Measurements from ENCODE around the gene XAB2.

The XAB2 gene

GRCh38 chr19:7629347-7630054 is at the start of gene XAB2, which contains the start of gene PET100:
Gene XAB2 (minus strand): TSS chr19:7629545. CDS start chr19:7629527, 18 bp downstream.
Gene PET100 (plus strand): TSS chr19:7629793. CDS start chr19:7629834, 41 bp downstream.
- FAIRE-seq, result peak; percentile 99

GRCh38 chr19:7677669-7678311 is 48.4 kb upstream of the XAB2 start:
- no peak for FAIRE-seq

GRCh38 chr19:7676854-7677253 is 47.5 kb upstream of the XAB2 start, which contains the start of gene MCEMP1:
Gene MCEMP1 (plus strand): TSS chr19:7677090. CDS start chr19:7677121, 31 bp downstream.
- no peak for FAIRE-seq

- no peak for FAIRE-seq
These were observed 47.0 kb upstream of the XAB2 start for GRCh38 chr19:7676376-7676775.

GRCh38 chr19:7674010-7675005 is 45.0 kb upstream of the XAB2 start:
- FAIRE-seq, result no peak

GRCh38 chr19:7672522-7672921 is 43.2 kb upstream of the XAB2 start:
- no peak for FAIRE-seq

GRCh38 chr19:7670790-7671189 is 41.4 kb upstream of the XAB2 start:
- no peak for FAIRE-seq

GRCh38 chr19:7670150-7670783 is 40.9 kb upstream of the XAB2 start:
- no peak for FAIRE-seq

- FAIRE-seq, result no peak
These were observed 40.3 kb upstream of the XAB2 start for GRCh38 chr19:7669641-7670040.

GRCh38 chr19:7668842-7669241 is 39.5 kb upstream of the XAB2 start, which contains the start of gene RETN:
Gene RETN (plus strand): TSS chr19:7669049. CDS start chr19:7669327, 278 bp downstream.
- FAIRE-seq, result no peak

- FAIRE-seq, result no peak
These were observed 35.7 kb upstream of the XAB2 start for GRCh38 chr19:7665076-7665475.

GRCh38 chr19:7663706-7664105 is 34.4 kb upstream of the XAB2 start:
- no peak for FAIRE-seq

GRCh38 chr19:7662657-7663056 is 33.3 kb upstream of the XAB2 start:
- no peak for FAIRE-seq

GRCh38 chr19:7661744-7662538 is 32.6 kb upstream of the XAB2 start:
- FAIRE-seq, result no peak

- FAIRE-seq, result no peak
These were observed 28.9 kb upstream of the XAB2 start for GRCh38 chr19:7658219-7658686.

- FAIRE-seq, result no peak
These were observed 27.9 kb upstream of the XAB2 start for GRCh38 chr19:7657131-7657751.

- no peak for FAIRE-seq
These were observed 26.2 kb upstream of the XAB2 start for GRCh38 chr19:7655581-7655980.

- no peak for FAIRE-seq
These were observed 25.1 kb upstream of the XAB2 start for GRCh38 chr19:7654401-7654800.

GRCh38 chr19:7652061-7652641 is 22.8 kb upstream of the XAB2 start:
- peak; percentile 84 for FAIRE-seq

- no peak for FAIRE-seq
These were observed 20.8 kb upstream of the XAB2 start for GRCh38 chr19:7650148-7650547.
